ENCODE data around the gene TAF1. TPM values are rescaled to one million over a fixed set of nuclear protein-coding genes. Genes with fewer than 3 reads are reported as not detected.
"Not testable (repeated sequence)": the region's sequence is repeated elsewhere in the genome, so short reads cannot be mapped to it uniquely, and the experiment has no call there.

The TAF1 gene
- total RNA-seq, 1 donor from 2014 or later = 88.6 TPM

GRCh38 chrX:71439420-71439819, 73.3 kb downstream of the TAF1 start:
- no peak for DNase-seq (ENCODE audit: low spot score)

DNA sequence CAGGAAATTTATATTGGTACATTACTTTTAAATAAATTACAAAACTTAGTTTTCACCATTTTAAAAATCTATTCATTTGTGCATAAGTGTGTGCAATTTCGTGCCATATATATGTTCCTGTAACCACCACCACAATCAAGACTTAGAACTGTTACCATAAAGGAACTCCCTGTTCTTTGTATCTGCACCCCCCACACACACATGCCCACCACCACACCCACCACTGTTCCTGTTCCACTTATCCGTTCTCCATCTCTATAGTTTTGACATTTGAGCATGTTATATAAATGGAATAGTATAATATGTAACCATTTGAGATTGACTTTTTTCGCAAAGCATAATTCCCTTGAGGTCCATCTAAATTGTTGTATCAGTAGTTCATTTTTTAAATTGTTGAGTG, 73.7 kb downstream of the TAF1 start:
- no peak for DNase-seq (ENCODE audit: low spot score)

DNA sequence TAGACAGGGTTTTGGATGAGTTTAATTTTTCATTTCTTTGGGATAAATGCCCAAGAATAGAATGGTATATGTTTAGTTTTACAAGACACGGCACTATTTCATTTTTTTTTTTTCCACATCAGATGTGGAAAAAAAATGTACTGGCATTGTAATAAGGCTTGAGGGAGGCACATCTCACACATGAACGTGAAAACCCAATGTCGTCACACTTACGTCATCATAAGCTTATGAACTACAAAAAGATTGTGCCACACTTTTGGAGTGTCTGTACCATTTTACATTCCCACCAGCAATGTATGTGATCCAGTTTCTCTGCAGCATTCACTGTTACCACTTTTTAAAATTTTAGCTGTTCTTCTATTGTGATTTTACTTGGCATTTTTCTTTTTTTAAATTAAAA, 74.2 kb downstream of the TAF1 start:
- no peak for DNase-seq (ENCODE audit: low spot score)

DNA sequence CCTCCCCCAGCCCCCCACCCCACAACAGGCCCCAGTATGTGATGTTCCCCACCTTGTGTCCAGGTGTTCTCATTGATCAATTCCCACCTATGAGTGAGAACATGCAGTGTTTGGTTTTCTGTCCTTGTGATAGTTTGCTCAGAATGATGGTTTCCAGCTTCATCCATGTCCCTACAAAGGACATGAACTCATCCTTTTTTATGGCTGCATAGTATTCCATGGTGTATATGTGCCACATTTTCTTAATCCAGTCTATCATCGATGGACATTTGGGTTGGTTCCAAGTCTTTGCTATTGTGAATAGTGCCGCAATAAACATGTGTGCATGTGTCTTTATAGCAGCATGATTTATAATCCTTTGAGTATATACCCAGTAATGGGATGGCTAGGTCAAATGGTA, 75.7 kb downstream of the TAF1 start:
- DNase-seq (ENCODE audit: low spot score) = not testable (repeated sequence)

DNA sequence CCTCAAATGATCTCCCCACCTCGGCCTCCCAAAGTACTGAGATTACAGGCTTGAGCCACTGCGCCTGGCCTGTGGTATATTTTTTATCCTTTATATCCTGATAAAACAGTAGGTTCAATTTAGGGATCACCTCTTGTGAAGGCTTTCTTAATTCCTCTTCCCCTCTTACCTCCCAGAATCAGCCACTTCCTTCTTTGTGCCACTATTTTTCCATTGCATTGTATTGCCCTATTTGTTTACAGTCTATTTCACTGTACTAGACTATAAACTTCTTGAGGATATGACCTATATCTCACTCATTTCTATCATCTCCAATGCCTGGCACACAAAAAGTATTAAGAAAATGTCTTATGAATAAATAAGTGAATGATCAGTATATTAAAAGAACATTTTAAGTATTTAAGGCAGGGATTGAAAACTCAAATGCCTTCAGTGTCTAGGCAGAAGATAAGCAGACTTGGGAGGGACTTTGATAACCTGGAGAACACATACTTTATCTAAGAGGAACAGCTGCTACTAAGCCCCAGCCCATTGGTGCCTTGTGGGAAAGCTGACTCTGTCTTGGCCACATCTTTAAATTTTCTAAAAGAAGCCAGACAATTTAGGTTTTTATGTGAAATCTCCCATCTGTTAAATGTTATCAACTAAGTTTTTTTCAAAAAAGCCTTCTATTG, 84.4 kb downstream of the TAF1 start:
- DNase-seq (ENCODE audit: low spot score) = peak; percentile 74

- DNase-seq (ENCODE audit: low spot score) = not testable (repeated sequence)
These were observed 85.4 kb downstream of the TAF1 start for GRCh38 chrX:71451518-71451917.

GRCh38 chrX:71453056-71453455, 86.9 kb downstream of the TAF1 start:
- no peak for DNase-seq (ENCODE audit: low spot score)

DNA sequence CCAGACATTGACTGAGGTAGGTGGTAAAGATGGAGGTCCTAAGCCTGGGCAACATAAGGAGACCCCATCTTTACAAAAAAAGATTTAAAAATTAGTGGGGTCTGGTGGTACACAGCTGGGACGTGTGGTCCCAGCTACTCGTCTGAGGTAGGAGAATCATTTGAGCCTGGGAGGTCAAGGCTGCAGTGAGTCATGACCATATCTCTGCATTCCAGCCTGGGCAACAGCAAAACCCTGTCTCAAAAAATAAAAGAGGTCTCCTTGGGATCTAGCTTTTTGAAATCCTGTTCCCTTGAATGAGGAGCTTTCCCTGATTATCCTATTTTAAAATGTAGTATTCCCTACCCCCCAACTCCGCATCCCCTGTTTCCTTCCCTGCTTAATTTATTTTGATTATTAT, 88.1 kb downstream of the TAF1 start:
- DNase-seq (ENCODE audit: low spot score) = no peak

GRCh38 chrX:71458866-71459265, 92.7 kb downstream of the TAF1 start:
- no peak for DNase-seq (ENCODE audit: low spot score)

DNA sequence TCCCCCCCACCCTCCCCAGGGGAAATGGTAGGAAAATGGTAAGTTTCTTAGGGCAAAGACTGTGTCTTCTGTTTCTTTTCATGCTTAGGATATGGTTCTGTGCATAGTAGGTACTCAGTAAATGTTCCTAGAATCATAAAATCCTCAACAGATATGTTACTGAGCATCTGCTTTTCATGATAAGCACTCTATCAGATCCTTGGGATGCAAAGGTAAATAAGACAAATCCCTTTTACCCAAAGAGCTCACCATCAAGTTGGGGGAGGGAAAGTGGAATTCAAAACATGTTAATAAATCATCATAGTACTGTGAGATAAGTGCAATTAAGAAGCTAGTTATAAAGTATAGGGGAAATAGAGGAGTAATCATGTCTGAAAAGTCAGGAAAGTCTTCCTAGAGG, 98.8 kb downstream of the TAF1 start:
- no peak for DNase-seq (ENCODE audit: low spot score)

- no peak for DNase-seq (ENCODE audit: low spot score)
These were observed 100.9 kb downstream of the TAF1 start for GRCh38 chrX:71466979-71467523.

- DNase-seq (ENCODE audit: low spot score) = no peak
These were observed 109.8 kb downstream of the TAF1 start for GRCh38 chrX:71475785-71476540.

DNA sequence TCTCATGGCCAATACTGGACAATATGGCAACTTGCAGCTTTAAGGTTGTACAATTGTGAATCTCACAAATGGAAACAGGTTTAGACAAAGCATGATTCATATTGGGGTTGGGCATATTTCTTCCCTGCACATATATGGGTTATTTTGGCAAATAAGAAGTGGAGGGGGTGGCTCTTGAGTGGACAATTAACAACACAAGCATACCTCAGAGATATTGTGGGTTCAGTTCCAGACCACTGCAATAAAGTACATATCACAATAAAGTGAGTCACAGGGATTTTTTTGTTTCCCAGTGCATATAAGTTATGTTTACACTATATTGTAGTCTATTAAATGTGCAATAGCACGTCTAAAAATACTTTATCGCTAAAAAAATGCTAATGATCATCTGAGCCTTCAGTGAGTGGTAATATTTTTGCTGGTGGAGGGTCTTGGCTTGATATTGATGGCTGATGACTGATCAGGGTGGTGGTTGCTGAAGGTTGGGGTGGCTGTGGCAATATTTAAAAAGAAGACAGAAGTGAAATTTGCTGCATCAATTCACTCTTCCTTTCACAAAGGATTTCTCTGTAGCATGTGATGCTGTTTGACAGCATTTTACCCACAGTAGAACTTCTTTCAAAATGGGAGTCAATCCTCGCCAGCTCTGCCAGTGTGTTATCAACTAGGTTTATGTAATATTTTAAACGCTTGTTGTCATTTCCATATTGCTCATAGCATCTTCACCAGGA, 116.2 kb downstream of the TAF1 start:
- DNase-seq (ENCODE audit: low spot score) = no peak

DNA sequence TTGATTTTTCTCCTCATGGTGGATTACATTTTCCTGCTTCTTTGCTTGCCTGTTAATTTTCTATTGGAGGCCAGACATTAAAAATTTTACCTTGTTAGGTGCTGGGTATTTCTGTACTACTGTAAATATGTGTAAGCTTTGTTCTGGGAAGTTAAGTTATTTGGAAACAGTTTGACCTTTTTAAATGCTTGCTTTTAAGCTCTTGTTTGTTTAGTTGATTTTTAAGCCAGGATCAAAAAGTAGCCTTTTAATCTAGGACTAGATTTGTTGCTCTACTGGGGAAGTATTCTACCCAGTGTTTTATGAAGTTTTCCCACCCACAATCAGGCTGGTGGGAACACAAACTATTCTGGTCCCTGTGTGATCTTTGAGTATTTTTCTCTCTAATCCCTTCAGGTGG, 121.7 kb downstream of the TAF1 start:
- DNase-seq (ENCODE audit: low spot score) = no peak

GRCh38 chrX:71489540-71489939, 123.4 kb downstream of the TAF1 start:
- DNase-seq (ENCODE audit: low spot score) = no peak

- peak; percentile 2 for DNase-seq (ENCODE audit: low spot score)
These were observed 126.3 kb downstream of the TAF1 start for GRCh38 chrX:71492231-71493065.

DNA sequence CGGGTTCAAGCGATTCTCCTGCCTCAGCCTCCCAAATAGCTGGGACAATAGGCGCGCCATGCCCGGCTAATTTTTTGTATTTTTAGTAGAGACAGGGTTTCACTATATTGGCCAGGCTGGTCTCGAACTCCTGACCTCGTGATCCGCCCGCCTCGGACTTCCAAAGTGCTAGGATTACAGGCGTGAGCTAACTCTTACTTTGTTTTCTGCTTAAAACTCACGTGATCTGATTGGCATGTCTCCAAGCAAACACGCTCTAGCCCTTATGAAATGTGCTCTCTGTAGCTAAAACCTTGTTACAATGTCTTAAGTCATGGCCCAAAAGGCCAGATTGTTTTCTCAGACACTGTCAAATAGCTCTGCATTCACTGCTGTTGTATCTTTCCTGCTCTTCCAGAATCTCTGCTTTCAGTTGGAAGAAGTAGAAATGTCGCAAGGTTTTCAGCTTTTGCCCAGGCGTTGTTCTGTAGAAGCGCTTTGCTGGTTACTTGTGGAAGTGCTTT, 127.0 kb downstream of the TAF1 start:
- peak; percentile 17 for DNase-seq (ENCODE audit: low spot score)

DNA sequence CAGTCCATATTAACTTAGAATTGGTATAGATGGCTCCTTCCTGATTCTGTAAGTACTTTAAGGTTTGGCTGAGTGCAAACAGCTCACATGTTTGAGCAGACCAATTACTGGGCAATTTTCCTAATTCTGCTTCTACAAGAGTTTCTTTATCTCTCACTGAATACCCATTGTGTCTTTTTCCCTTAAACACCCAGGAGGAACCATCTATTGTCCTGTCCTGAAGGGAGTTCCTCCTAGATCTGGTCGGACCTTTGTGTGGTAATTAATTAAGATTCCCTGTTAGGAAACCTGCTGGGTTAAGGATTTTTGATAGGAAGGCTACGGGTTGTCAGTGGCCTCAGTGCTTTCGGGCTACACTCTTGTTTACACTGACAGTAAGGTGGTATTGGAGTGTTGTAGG, 129.8 kb downstream of the TAF1 start:
- not testable (repeated sequence) for DNase-seq (ENCODE audit: low spot score)

DNA sequence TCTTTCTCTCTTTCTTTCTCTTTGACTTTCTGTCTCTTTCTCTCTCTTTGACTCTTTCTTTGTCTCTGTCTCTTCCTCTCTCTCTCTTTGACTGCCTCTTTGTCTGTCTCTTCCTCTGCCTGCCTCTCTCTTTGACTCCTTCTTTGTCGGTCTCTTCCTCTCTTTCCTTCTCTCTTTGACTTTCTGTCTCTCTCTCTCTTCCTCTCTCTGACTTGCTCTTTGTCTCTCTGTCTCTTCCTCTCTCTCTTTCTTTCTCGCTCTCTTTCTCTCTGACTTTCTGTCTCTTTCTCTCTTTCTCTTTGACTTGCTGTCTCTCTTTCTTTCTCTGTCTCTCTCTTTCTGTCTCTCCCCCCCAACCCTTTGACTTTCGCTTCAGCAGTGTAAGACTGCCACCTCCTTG, 130.3 kb downstream of the TAF1 start:
- DNase-seq (ENCODE audit: low spot score) = no peak

- not testable (repeated sequence) for DNase-seq (ENCODE audit: low spot score)
These were observed 135.9 kb downstream of the TAF1 start for GRCh38 chrX:71502080-71502479.

GRCh38 chrX:71504346-71504745, 138.2 kb downstream of the TAF1 start:
- DNase-seq (ENCODE audit: low spot score) = no peak

Measured in umbilical cord (tissue), 2 donors.